Thyroid gland (tissue), 4 donors: Measurements from ENCODE around the gene FDXR.

Source experiments
- POLR2A ChIP-seq, 2 donors: fragments of 450-650 bp; IDR thresholded peaks; one replicate each; pipeline ENCODE4 v1.6.1; 2017; ENCODE audit warnings: antibody characterized with exemption in 2 of 2, mild to moderate bottlenecking in 2 of 2, moderate library complexity in 1 of 2
- TF ChIP-seq, protein P1 (sequence below), 6 experiments: fragments of 200-600 bp in 3 of 6; fragments of 450-650 bp in 3 of 6; sonication (generic) in 3 of 6; IDR thresholded peaks; one replicate each; pipeline ENCODE4 v1.5.1; 2016 to 2019; ENCODE audit warnings: antibody characterized with exemption in 6 of 6, mild to moderate bottlenecking in 2 of 6, inconsistent platforms in 1 of 6, moderate library complexity in 1 of 6

DNA sequence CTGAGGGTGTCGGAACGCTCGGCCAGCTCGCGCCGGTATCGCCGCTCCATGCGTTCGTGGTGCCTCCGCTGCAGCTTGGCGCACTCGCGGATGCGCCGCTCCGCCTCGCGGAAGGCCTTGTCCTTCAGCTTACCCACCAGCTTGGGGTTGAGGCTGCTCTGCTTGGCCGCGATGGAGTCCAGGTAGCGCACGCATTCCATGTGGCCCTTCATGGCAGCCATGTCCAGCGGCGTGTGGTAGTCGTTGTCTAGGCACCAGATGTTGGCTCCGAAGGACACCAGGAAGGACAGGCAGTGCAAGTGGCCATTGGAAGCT is 47.5 kb upstream of the FDXR start:
- TF ChIP-seq, protein P1, sequence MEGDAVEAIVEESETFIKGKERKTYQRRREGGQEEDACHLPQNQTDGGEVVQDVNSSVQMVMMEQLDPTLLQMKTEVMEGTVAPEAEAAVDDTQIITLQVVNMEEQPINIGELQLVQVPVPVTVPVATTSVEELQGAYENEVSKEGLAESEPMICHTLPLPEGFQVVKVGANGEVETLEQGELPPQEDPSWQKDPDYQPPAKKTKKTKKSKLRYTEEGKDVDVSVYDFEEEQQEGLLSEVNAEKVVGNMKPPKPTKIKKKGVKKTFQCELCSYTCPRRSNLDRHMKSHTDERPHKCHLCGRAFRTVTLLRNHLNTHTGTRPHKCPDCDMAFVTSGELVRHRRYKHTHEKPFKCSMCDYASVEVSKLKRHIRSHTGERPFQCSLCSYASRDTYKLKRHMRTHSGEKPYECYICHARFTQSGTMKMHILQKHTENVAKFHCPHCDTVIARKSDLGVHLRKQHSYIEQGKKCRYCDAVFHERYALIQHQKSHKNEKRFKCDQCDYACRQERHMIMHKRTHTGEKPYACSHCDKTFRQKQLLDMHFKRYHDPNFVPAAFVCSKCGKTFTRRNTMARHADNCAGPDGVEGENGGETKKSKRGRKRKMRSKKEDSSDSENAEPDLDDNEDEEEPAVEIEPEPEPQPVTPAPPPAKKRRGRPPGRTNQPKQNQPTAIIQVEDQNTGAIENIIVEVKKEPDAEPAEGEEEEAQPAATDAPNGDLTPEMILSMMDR (IDR thresholded peaks at IDR 0.05): no peak
- TF ChIP-seq POLR2A (IDR thresholded peaks at IDR 0.05): no peak
